Astrocyte (in vitro differentiated cells and primary cell): ENCODE measurements around the gene MSL1. TPM values are rescaled to one million over a fixed set of nuclear protein-coding genes. Genes with fewer than 3 reads are reported as not detected.
A peak's percentile ranks its signal among the peaks of the same experiment; 100 is the strongest.

ENCODE experiments used
- DNase-seq: peaks from one replicate; pipeline ENCODE4 v3.0.0-alpha.2; 2010; ENCODE audit warnings: low read depth
- FAIRE-seq: peaks from 2 replicates; lab custom pipeline; 2011; peaks lifted over from hg19 to GRCh38; lab: Jason Lieb, UNC
- H2AFZ ChIP-seq: 2 replicates; pipeline ENCODE4 v1.6.0; 2012; ENCODE audit warnings: low read depth, low read length, inconsistent platforms
- H3K27ac ChIP-seq: 2 replicates; pipeline ENCODE4 v1.5.1; 2011; ENCODE audit warnings: low read depth, low read length, inconsistent platforms
- H3K27me3 ChIP-seq: 2 replicates; pipeline ENCODE4 v1.6.0; 2011; ENCODE audit warnings: low read length, inconsistent platforms; ENCODE audit not compliant: insufficient read depth
- H3K36me3 ChIP-seq: 2 replicates; pipeline ENCODE4 v1.5.1; 2011; ENCODE audit warnings: low read length, inconsistent platforms; ENCODE audit not compliant: insufficient read depth
- H3K4me1 ChIP-seq: 2 replicates; pipeline ENCODE4 v1.5.1; 2011; ENCODE audit warnings: low read length, inconsistent platforms; ENCODE audit not compliant: insufficient read depth
- H3K4me2 ChIP-seq: 2 replicates; pipeline ENCODE4 v1.6.0; 2012; ENCODE audit warnings: low read length, inconsistent platforms
- H3K4me3 ChIP-seq: 2 replicates; pipeline ENCODE4 v1.5.1; 2011; ENCODE audit warnings: low read depth, mild to moderate bottlenecking, low read length, inconsistent platforms; ENCODE audit not compliant: insufficient read depth
- H3K79me2 ChIP-seq: 2 replicates; pipeline ENCODE4 v1.6.0; 2012; ENCODE audit warnings: mild to moderate bottlenecking, low read length, inconsistent platforms; ENCODE audit not compliant: insufficient read depth
- H3K9ac ChIP-seq: 2 replicates; pipeline ENCODE4 v1.6.0; 2012; ENCODE audit warnings: mild to moderate bottlenecking, low read length, inconsistent platforms
- H3K9me3 ChIP-seq: 2 replicates; pipeline ENCODE4 v1.5.1; 2012; ENCODE audit warnings: low read depth, mild to moderate bottlenecking, low read length, inconsistent platforms; ENCODE audit not compliant: insufficient read depth
- H4K20me1 ChIP-seq: 2 replicates; pipeline ENCODE4 v1.6.0; 2012; ENCODE audit warnings: low read length, inconsistent platforms; ENCODE audit not compliant: insufficient read depth
- H3K27ac Mint-ChIP-seq: one replicate; pipeline ENCODE4 v1.8.0; 2021; ENCODE audit warnings: mild to moderate bottlenecking, mixed read lengths; ENCODE audit not compliant: unreplicated experiment
- H3K27me3 Mint-ChIP-seq: one replicate; pipeline ENCODE4 v1.8.0; 2021; ENCODE audit warnings: low read depth, mixed read lengths; ENCODE audit not compliant: unreplicated experiment
- H3K36me3 Mint-ChIP-seq: one replicate; pipeline ENCODE4 v1.8.0; 2021; ENCODE audit warnings: low read depth, mixed read lengths; ENCODE audit not compliant: unreplicated experiment
- H3K4me1 Mint-ChIP-seq: one replicate; pipeline ENCODE4 v1.8.0; 2021; ENCODE audit warnings: low read depth, mixed read lengths; ENCODE audit not compliant: unreplicated experiment
- H3K4me3 Mint-ChIP-seq: one replicate; pipeline ENCODE4 v1.8.0; 2021; ENCODE audit warnings: mild to moderate bottlenecking, moderate library complexity, mixed read lengths; ENCODE audit not compliant: unreplicated experiment
- H3K9me3 Mint-ChIP-seq: one replicate; pipeline ENCODE4 v1.8.0; 2021; ENCODE audit warnings: mild to moderate bottlenecking, mixed read lengths; ENCODE audit not compliant: unreplicated experiment
- EZH2 ChIP-seq: IDR thresholded peaks from 2 replicates; pipeline ENCODE4 v1.6.1; 2012; ENCODE audit warnings: mild to moderate bottlenecking, low read length, inconsistent platforms; ENCODE audit not compliant: insufficient read depth
- total RNA-seq: library from RNA; stranded (reverse); gene quantifications from 2 replicates; pipeline ENCODE4 v1.2.1, GENCODE V29; 2021
- TF ChIP-seq, protein P1 (sequence below): IDR thresholded peaks from 2 replicates; pipeline ENCODE4 v1.5.1; 2011; ENCODE audit warnings: low read depth, mild to moderate bottlenecking, inconsistent platforms, low read length, moderate library complexity; ENCODE audit not compliant: insufficient read depth

MSL1 gene
- total RNA-seq, 1 donor from 2014 or later, result 81.9 TPM

DNA sequence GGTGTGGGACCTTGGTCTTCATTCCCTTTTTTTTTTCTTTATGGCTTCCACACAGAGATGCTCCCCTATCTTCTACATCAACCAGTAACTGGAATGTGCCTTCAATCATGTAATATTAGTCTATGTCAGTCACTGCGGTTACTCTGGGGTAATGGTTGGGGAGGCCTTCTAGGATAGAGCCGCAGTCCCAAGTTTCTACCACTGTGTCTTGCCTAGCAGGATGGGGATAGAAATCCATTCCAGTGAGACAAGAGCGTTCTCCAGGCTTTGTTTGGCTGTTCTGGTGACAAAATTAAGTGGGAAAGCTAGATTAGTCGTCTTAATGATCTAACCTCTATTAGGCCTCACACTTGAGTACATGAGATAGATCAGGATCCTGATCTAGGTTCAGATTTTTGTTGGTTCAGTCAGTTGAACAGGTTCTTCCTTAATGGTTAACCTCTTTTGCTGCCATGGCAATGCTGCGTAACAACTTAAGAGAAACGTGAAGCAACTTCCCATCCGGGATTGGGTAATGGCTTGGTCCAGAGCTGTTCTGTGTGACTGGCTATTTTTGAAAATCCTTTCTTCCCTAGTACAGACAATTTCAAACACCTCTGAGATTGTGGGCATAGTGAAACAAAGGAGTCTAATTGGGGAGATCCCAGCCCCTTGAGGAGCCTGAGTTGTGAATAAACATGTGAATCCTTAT, 8.7 kb downstream of the MSL1 start:
- no peaks in the 10 kb centered on the region for H3K27me3 ChIP-seq
- Mint-ChIP-seq H3K9me3 (no peaks in the 10 kb centered on the region), H3K27ac (no peak overlapping the region), H3K4me1 (peaks cover 14% of the 10 kb centered on the region), H3K27me3 (no peaks in the 10 kb centered on the region), H3K4me3 (no peak overlapping the region), H3K36me3 (peaks cover 47% of the 10 kb centered on the region)
- H3K4me3 ChIP-seq, result no peak overlapping the region
- no peaks in the 10 kb centered on the region for H3K4me1 ChIP-seq
- H3K36me3 ChIP-seq, result peaks cover 76% of the 10 kb centered on the region
- TF ChIP-seq, protein P1, sequence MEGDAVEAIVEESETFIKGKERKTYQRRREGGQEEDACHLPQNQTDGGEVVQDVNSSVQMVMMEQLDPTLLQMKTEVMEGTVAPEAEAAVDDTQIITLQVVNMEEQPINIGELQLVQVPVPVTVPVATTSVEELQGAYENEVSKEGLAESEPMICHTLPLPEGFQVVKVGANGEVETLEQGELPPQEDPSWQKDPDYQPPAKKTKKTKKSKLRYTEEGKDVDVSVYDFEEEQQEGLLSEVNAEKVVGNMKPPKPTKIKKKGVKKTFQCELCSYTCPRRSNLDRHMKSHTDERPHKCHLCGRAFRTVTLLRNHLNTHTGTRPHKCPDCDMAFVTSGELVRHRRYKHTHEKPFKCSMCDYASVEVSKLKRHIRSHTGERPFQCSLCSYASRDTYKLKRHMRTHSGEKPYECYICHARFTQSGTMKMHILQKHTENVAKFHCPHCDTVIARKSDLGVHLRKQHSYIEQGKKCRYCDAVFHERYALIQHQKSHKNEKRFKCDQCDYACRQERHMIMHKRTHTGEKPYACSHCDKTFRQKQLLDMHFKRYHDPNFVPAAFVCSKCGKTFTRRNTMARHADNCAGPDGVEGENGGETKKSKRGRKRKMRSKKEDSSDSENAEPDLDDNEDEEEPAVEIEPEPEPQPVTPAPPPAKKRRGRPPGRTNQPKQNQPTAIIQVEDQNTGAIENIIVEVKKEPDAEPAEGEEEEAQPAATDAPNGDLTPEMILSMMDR, result no peak
- TF ChIP-seq EZH2, result no peak
- no peak overlapping the region for H2AFZ ChIP-seq
- peaks cover 54% of the 10 kb centered on the region for H4K20me1 ChIP-seq
- H3K4me2 ChIP-seq, result no peak overlapping the region
- no peaks in the 10 kb centered on the region for H3K9me3 ChIP-seq
- DNase-seq (no peak), FAIRE-seq (no peak)
- H3K9ac ChIP-seq, result no peak overlapping the region
- peaks cover 70% of the 10 kb centered on the region for H3K79me2 ChIP-seq
- H3K27ac ChIP-seq, result no peak overlapping the region

DNA sequence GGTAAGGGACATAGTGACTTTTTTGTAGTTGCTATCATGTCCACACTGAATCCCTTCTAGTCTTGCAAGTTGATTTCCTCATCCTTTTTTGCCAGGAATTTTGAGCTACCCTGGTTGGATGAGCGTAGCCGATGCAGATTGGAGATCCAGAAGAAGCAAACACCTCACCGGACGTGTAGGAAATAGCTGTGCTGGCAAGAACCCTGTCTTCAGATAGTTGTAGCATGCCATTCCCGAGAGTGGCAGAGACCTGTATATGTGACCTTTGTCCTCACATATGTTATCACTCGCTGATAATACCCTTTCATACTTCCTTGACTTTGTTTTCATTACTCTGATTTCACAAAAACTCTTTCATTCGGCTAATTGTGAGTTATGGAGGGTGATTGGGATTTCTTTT, 12.4 kb downstream of the MSL1 start:
- peaks cover 41% of the 10 kb centered on the region for H3K36me3 Mint-ChIP-seq
- no peaks in the 10 kb centered on the region for H3K27me3 Mint-ChIP-seq
- Histone ChIP-seq H3K9ac (peak overlapping the region; percentile 26), H3K4me3 (no peak overlapping the region), H3K9me3 (no peaks in the 10 kb centered on the region), H3K4me1 (peaks cover under 1% of the 10 kb centered on the region), H3K36me3 (peaks cover 73% of the 10 kb centered on the region), H3K27me3 (no peaks in the 10 kb centered on the region), H3K79me2 (peaks cover 62% of the 10 kb centered on the region), H3K4me2 (no peak overlapping the region), H4K20me1 (peaks cover 42% of the 10 kb centered on the region), H3K27ac (no peak overlapping the region), H2AFZ (no peak overlapping the region)
- FAIRE-seq (no peak), DNase-seq (no peak)
- no peak overlapping the region for H3K27ac Mint-ChIP-seq
- TF ChIP-seq EZH2, result no peak
- TF ChIP-seq, protein P1, result no peak
- no peaks in the 10 kb centered on the region for H3K9me3 Mint-ChIP-seq
- peaks cover 9% of the 10 kb centered on the region for H3K4me1 Mint-ChIP-seq
- H3K4me3 Mint-ChIP-seq, result no peak overlapping the region

DNA sequence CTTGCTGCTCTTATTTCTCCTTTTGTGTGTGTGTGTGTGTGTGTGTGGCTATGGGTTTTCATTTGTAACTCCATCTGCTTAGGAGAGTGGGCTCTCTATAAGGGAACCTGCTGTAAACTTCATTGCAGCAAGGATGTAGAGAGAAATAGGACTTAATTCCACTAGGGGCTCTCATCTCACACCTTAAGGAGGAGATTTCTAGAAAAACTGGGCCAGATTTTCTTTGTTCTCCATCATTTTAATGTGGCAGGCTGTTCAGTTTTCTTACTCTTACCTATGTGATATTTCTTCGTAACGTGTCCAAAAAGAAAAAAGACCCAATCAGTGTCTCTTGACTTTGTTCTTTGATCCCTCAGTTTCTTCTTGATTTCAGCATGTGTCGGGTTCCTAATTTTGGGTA, 14.0 kb downstream of the MSL1 start:
- peak overlapping the region; percentile 16 for H3K27ac Mint-ChIP-seq
- no peak overlapping the region for H3K27ac ChIP-seq

More for the DNA sequence above, 14.0 kb downstream of the MSL1 start:
- H3K27me3 Mint-ChIP-seq, result no peaks in the 10 kb centered on the region
- peaks cover 28% of the 10 kb centered on the region for H4K20me1 ChIP-seq
- no peaks in the 10 kb centered on the region for H3K9me3 Mint-ChIP-seq
- no peak overlapping the region for H3K4me2 ChIP-seq
- peaks cover 57% of the 10 kb centered on the region for H3K36me3 ChIP-seq
- H3K4me3 Mint-ChIP-seq, result peak overlapping the region; percentile 35
- no peak overlapping the region for H2AFZ ChIP-seq
- H3K36me3 Mint-ChIP-seq, result peaks cover 29% of the 10 kb centered on the region
- peaks cover 54% of the 10 kb centered on the region for H3K79me2 ChIP-seq
- TF ChIP-seq, protein P1, result no peak
- no peak for TF ChIP-seq EZH2
- DNase-seq, result no peak
- no peak overlapping the region for H3K9ac ChIP-seq
- peaks cover 8% of the 10 kb centered on the region for H3K4me1 ChIP-seq
- no peak for FAIRE-seq
- H3K9me3 ChIP-seq, result no peaks in the 10 kb centered on the region
- H3K4me1 Mint-ChIP-seq, result peaks cover 13% of the 10 kb centered on the region
- no peak overlapping the region for H3K4me3 ChIP-seq
- no peaks in the 10 kb centered on the region for H3K27me3 ChIP-seq
